IMR-90 (cell line): ENCODE measurements around the gene FABP2. TPM values are rescaled to one million over a fixed set of nuclear protein-coding genes. Genes with fewer than 3 reads are reported as not detected.

Experiments used
- ATAC-seq: fragments of 200-7000 bp; cut with Tn5 transposase; 2 replicates; pipeline ENCODE4 v1.9.1; 2020; ENCODE audit warnings: low read depth, mild to moderate bottlenecking, moderate library complexity
- BruUV-seq: library from RNA; stranded (reverse); fragments of 400-500 nt; replicated peaks from 2 replicates; lab custom pipeline; 2021; lab: Mats Ljungman, UMichigan
- CTCF ChIA-PET: fragments of 300-600 bp; formaldehyde crosslinking; extraction: SDS; loops from one replicate; lab custom pipeline; 2021; ENCODE audit warnings: antibody characterized with exemption; lab: Yijun Ruan, JAX
- POLR2A ChIA-PET: fragments of 300-600 bp; sonication (Branson Sonifier 250); formaldehyde crosslinking; loops from one replicate; lab custom pipeline; 2022; ENCODE audit warnings: antibody characterized with exemption; ENCODE audit not compliant: unreplicated experiment; lab: Charles Lee
- DNase-seq: peaks from one replicate; pipeline ENCODE4 v3.0.0; 2013
- H2AFZ ChIP-seq: replicated peaks from 2 replicates; pipeline ENCODE3; 2013; ENCODE audit warnings: low read length, mild to moderate bottlenecking; ENCODE audit not compliant: poor library complexity
- H2AK5ac ChIP-seq: 2 replicates; pipeline ENCODE4 v1.6.1; 2013; ENCODE audit warnings: low read depth, low read length, inconsistent platforms
- H2AK9ac ChIP-seq: replicated peaks from 2 replicates; pipeline ENCODE3; 2013; ENCODE audit warnings: mild to moderate bottlenecking, low read depth, low read length, moderate library complexity; ENCODE audit not compliant: poor library complexity
- H2BK120ac ChIP-seq: 2 replicates; pipeline ENCODE4 v1.6.1; 2013; ENCODE audit warnings: low read depth, low read length, inconsistent platforms
- H2BK15ac ChIP-seq: 3 replicates; pipeline ENCODE4 v1.6.1; 2013; ENCODE audit warnings: low read depth, low read length, inconsistent platforms
- H2BK20ac ChIP-seq: 2 replicates; pipeline ENCODE4 v1.6.1; 2013; ENCODE audit warnings: low read depth, mild to moderate bottlenecking, inconsistent platforms, low read length, moderate library complexity
- H2BK5ac ChIP-seq: 2 replicates; pipeline ENCODE4 v1.6.1; 2013; ENCODE audit warnings: mild to moderate bottlenecking, low read depth, low read length, inconsistent platforms; ENCODE audit not compliant: poor library complexity, severe bottlenecking
- H3K14ac ChIP-seq: replicated peaks from 2 replicates; pipeline ENCODE4 v1.6.1; 2013; ENCODE audit warnings: low read depth, low read length, inconsistent platforms
- H3K18ac ChIP-seq: 2 replicates; pipeline ENCODE4 v1.6.1; 2013; ENCODE audit warnings: low read depth, low read length, control low read depth
- H3K23ac ChIP-seq: 2 replicates; pipeline ENCODE4 v1.6.1; 2013; ENCODE audit warnings: low read depth, low read length, inconsistent platforms
- H3K27ac ChIP-seq: 2 replicates; pipeline ENCODE4 v1.5.1; 2013; ENCODE audit warnings: mild to moderate bottlenecking, control low read depth, low read length; ENCODE audit not compliant: insufficient read depth
- H3K27me3 ChIP-seq: 2 replicates; pipeline ENCODE4 v1.6.1; 2013; ENCODE audit warnings: low read length; ENCODE audit not compliant: control insufficient read depth, insufficient read depth
- H3K36me3 ChIP-seq: 2 replicates; pipeline ENCODE4 v1.6.1; 2013; ENCODE audit warnings: low read length, mixed read lengths; ENCODE audit not compliant: control insufficient read depth, insufficient read depth
- H3K4ac ChIP-seq: 2 replicates; pipeline ENCODE4 v1.6.1; 2013; ENCODE audit warnings: low read depth, low read length, inconsistent platforms
- H3K4me1 ChIP-seq: 2 replicates; pipeline ENCODE4 v1.6.1; 2013; ENCODE audit warnings: low read length, mixed read lengths; ENCODE audit not compliant: control insufficient read depth, insufficient read depth
- H3K4me2 ChIP-seq: 2 replicates; pipeline ENCODE4 v1.6.1; 2013; ENCODE audit warnings: low read depth, mild to moderate bottlenecking, control low read depth, low read length, moderate library complexity
- H3K4me3 ChIP-seq: 2 replicates; pipeline ENCODE4 v1.5.1; 2013; ENCODE audit warnings: low read depth, mild to moderate bottlenecking, control low read depth, low read length, moderate library complexity; ENCODE audit not compliant: insufficient read depth
- H3K56ac ChIP-seq: 2 replicates; pipeline ENCODE4 v1.6.1; 2013; ENCODE audit warnings: low read length, inconsistent platforms; ENCODE audit not compliant: insufficient read depth; ENCODE audit errors: extremely low read depth
- H3K79me1 ChIP-seq, 2 experiments: 2 replicates each; pipeline ENCODE4 v1.6.1; 2013; ENCODE audit warnings: low read length in 2 of 2, inconsistent platforms in 1 of 2, low read depth in 1 of 2
- H3K9ac ChIP-seq: 2 replicates; pipeline ENCODE4 v1.6.1; 2013; ENCODE audit warnings: low read depth, low read length, control low read depth
- H3K9me1 ChIP-seq: 2 replicates; pipeline ENCODE4 v1.6.1; 2013; ENCODE audit warnings: low read length, inconsistent platforms; ENCODE audit not compliant: insufficient read depth
- H3K9me3 ChIP-seq: 2 replicates; pipeline ENCODE4 v1.6.1; 2013; ENCODE audit warnings: low read length; ENCODE audit not compliant: control insufficient read depth, insufficient read depth
- H4K20me1 ChIP-seq: 2 replicates; pipeline ENCODE4 v1.6.1; 2013; ENCODE audit warnings: low read length, inconsistent platforms; ENCODE audit not compliant: insufficient read depth
- H4K5ac ChIP-seq: 2 replicates; pipeline ENCODE4 v1.6.1; 2013; ENCODE audit warnings: mild to moderate bottlenecking, low read depth, low read length, control low read depth
- H4K8ac ChIP-seq, 2 experiments: 2 replicates each; pipeline ENCODE4 v1.6.1; 2013; ENCODE audit warnings: low read depth in 2 of 2, low read length in 2 of 2, control low read depth in 1 of 2, inconsistent platforms in 1 of 2
- H4K91ac ChIP-seq: 2 replicates; pipeline ENCODE4 v1.6.1; 2013; ENCODE audit warnings: low read depth, low read length, inconsistent platforms; ENCODE audit not compliant: insufficient read depth
- CEBPB ChIP-seq: IDR thresholded peaks from 2 replicates; pipeline ENCODE4 v1.6.1; 2012; ENCODE audit warnings: low read depth, low read length, improper control_type of control experiment
- CHD1 ChIP-seq: IDR thresholded peaks from 2 replicates; pipeline ENCODE4 v1.6.1; 2012; ENCODE audit warnings: low read depth, low read length, improper control_type of control experiment
- dilution Hi-C: fragments of 300-500 bp; cut with HindIII; formaldehyde crosslinking; loops from one replicate; pipeline ENCODE4 v1.14.3; 2018; ENCODE audit warnings: low sequenced_read_pairs; ENCODE audit not compliant: unreplicated experiment
- in situ Hi-C: fragments of 300-500 bp; cut with MboI; formaldehyde crosslinking; loops from 3 replicates; pipeline ENCODE4 v1.14.3; 2019; ENCODE audit warnings: low sequenced_read_pairs, inconsistent platforms, mixed read lengths
- intact Hi-C: fragments of 100-400 bp; cut with micrococcal nuclease; formaldehyde crosslinking; loops from 2 replicates; pipeline ENCODE4 v1.10.0; 2022
- polyA plus RNA-seq, 3 experiments: library from polyadenylated mRNA; depleted of rRNA; stranded (reverse); fragments of >200 nt; gene quantifications; 2 replicates each; pipeline ENCODE4 v1.2.3, GENCODE V29; 2012; ENCODE audit warnings: low replicate concordance in 1 of 3
- total RNA-seq: library from RNA; depleted of rRNA; stranded (reverse); fragments of >200 nt; gene quantifications from 2 replicates; pipeline ENCODE4 v1.2.3, GENCODE V29; 2012

FABP2 gene
- total and polyA plus RNA-seq, 2 of the 4 experiments (the other 2 are of a cell fraction): not detected

- Histone ChIP-seq H3K9ac (no peak overlapping the region), H3K4ac (no peak overlapping the region), H3K56ac (no peak overlapping the region), H3K9me1 (no peaks in the 10 kb centered on the region), H2BK20ac (no peak overlapping the region; the same call in 1 of the 2 replicates), H3K23ac (no peak overlapping the region), H3K36me3 (no peaks in the 10 kb centered on the region), H4K20me1 (no peaks in the 10 kb centered on the region), H3K14ac (no peak overlapping the region), H4K8ac (no peak overlapping the region), H2AK9ac (no peak overlapping the region), H2BK120ac (no peak overlapping the region), H3K4me3 (no peak overlapping the region), H3K4me1 (no peaks in the 10 kb centered on the region), H3K27me3 (no peaks in the 10 kb centered on the region), H3K27ac (no peak overlapping the region), H4K5ac (no peak overlapping the region), H3K18ac (no peak overlapping the region), H2BK5ac (no peak overlapping the region), H2AK5ac (no peak overlapping the region), H2AFZ (no peak overlapping the region), H3K9me3 (no peaks in the 10 kb centered on the region), H3K4me2 (no peak overlapping the region), H2BK15ac (no peak overlapping the region), H4K91ac (no peak overlapping the region), H3K79me1 (no peaks in the 10 kb centered on the region)
- dilution Hi-C loops (no loop called here), intact Hi-C loops (loop anchor here (10.0 kb wide), 1 partner anchor 1782 kb away; no protein-coding TSS in a partner anchor), in situ Hi-C loops (loop anchor here (10.0 kb wide), 2 partner anchors 172 to 312 kb away; partner anchors contain the start of gene PDE5A)
- DNase-seq (no peak), ATAC-seq (no peak)
- BruUV-seq: no TSS peak
- TF ChIP-seq CEBPB (peak; percentile 65), CHD1 (no peak)
- ChIA-PET POLR2A (no interaction called here), CTCF (interaction anchor here (0.9 to 1.0 kb wide), 2 partner anchors 28 to 743 kb away, joined by 3 to 5 read pairs; no protein-coding TSS in a partner anchor)
Measured at GRCh38 chr4:119313237-119313636, 8.7 kb downstream of the FABP2 start.
